Sigmoid colon (tissue), 7 donors: Measurements from ENCODE around the gene FGFR4. TPM values are rescaled to one million over a fixed set of nuclear protein-coding genes. Genes with fewer than 3 reads are reported as not detected.

Source experiments
- DNase-seq: peaks from one replicate; pipeline ENCODE4 v3.0.0-alpha.2; 2019
- H3K27ac ChIP-seq, 4 donors: fragments of 200-600 bp; sonication (generic); one replicate each; pipeline ENCODE4 v1.5.1; 2016 to 2019; ENCODE audit warnings: mild to moderate bottlenecking in 1 of 4
- H3K27me3 ChIP-seq, 3 donors: fragments of 200-600 bp; sonication (generic); one replicate each; pipeline ENCODE4 v1.5.1; 2019; ENCODE audit warnings: mild to moderate bottlenecking in 1 of 3
- H3K36me3 ChIP-seq, 4 donors: fragments of 200-600 bp; sonication (generic); one replicate each; pipeline ENCODE4 v1.5.1; 2016 to 2019
- H3K4me1 ChIP-seq, 4 donors: fragments of 200-600 bp; sonication (generic); one replicate each; pipeline ENCODE4 v1.5.1; 2017 to 2019
- H3K4me3 ChIP-seq, 4 donors: fragments of 200-600 bp; sonication (generic); one replicate each; pipeline ENCODE4 v1.5.1; 2017 to 2019; ENCODE audit warnings: mild to moderate bottlenecking in 2 of 4, moderate library complexity in 1 of 4
- H3K9me3 ChIP-seq, 4 donors: fragments of 200-600 bp in 3 of 4; sonication (generic) in 3 of 4; one replicate each; pipeline versions ENCODE4 v1.5.1 to v1.6.1; 2013 to 2019
- CTCF ChIP-seq, 4 experiments: fragments of 450-650 bp in 3 of 4; fragments of 200-600 bp in 1 of 4; IDR thresholded peaks; one replicate each; pipeline ENCODE4 v1.5.1; 2016 to 2019; ENCODE audit warnings: antibody characterized with exemption in 4 of 4, mild to moderate bottlenecking in 3 of 4, moderate library complexity in 2 of 4
- EP300 ChIP-seq, 4 donors: sonication (generic); formaldehyde crosslinking; IDR thresholded peaks; one replicate each; pipeline ENCODE4 v1.6.1; 2017; ENCODE audit warnings: antibody characterized with exemption in 4 of 4
- POLR2A ChIP-seq, 2 donors: fragments of 450-650 bp; IDR thresholded peaks; one replicate each; pipeline ENCODE4 v1.6.1; 2016; ENCODE audit warnings: antibody characterized with exemption in 2 of 2, mild to moderate bottlenecking in 2 of 2, moderate library complexity in 2 of 2
- POLR2AphosphoS5 ChIP-seq, 4 donors: sonication (generic); formaldehyde crosslinking; IDR thresholded peaks; one replicate each; pipeline ENCODE4 v1.6.1; 2017; ENCODE audit warnings: antibody characterized with exemption in 4 of 4
- WGBS, 2 donors: extraction: QIAGEN DNeasy Blood & Tissue Kit; methylation state at CpG; one replicate each; pipeline ENCODE4 v1.1.7; 2013; 5-methylcytosine and 5-hydroxymethylcytosine counted together
- intact Hi-C: fragments of 100-400 bp; cut with DNase I; formaldehyde crosslinking; loops from one replicate; pipeline ENCODE4 v1.15.1; 2023
- polyA plus RNA-seq, 3 donors: library from polyadenylated mRNA; stranded (reverse); fragments of 200-250 nt; gene quantifications; one replicate each; pipeline ENCODE4 v1.2.3, GENCODE V29; 2013
- total RNA-seq, 4 donors: library from RNA; depleted of rRNA; stranded (reverse); fragments of >200 nt; gene quantifications; one replicate each; pipeline ENCODE4 v1.1.0, GENCODE V29; 2016
- donor health status: healthy with polysubstance abuse.
- donor health status: Bipolar disorder and iron deficiency.
- donor health status: healthy.

The FGFR4 gene
- total and polyA plus RNA-seq, 7 donors, result 3.0 to 45.0 (median 6.6) TPM

- Histone ChIP-seq H3K27ac (no peak overlapping the region), H3K36me3 (peaks cover 0 to 45% (median 15%) of the 10 kb centered on the region in 4 donors), H3K4me3 (no peak overlapping the region), H3K27me3 (no peaks in the 10 kb centered on the region), H3K4me1 (peaks cover 0 to 3% (median 1%) of the 10 kb centered on the region in 4 donors), H3K9me3 (no peaks in the 10 kb centered on the region)
- 96% methylated on average over 5 of the region's 5 CpGs for WGBS, 2 donors
- intact Hi-C loops, result no loop called here
- no peak for DNase-seq
- TF ChIP-seq POLR2AphosphoS5 (IDR thresholded peaks at IDR 0.05), result no peak
These were observed 19.2 kb upstream of the FGFR4 start for GRCh38 chr5:177067503-177067902.

DNA sequence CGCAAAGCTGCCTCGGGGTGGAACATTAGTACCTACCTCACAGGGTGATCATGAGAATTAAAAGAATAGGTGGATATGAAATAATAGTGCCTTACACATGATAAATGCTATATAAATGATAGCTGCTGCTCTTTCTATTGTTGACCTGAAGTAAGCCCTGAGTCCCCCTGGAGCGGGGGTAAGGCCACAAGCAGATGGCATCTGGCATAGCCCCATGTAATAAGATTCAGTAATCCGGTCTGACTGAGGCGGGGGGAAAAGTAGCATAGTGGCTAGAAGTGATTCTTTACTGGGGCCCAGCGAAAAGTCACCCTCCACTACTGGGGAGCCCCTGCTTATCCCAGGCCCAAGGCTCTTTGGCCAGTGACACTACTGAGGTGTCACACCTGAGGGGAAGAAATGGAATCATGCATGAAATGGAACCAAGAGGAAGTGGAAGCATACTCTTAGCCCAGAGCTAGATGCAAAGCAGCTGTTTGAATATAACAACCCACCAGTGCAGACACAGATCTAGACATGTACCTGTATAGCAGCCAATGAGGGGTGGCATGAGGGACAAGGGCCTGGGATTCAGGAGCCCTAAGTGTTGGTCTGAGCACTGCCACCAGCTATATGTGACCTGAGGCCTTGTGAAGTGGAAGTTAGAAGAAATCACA lies 16.1 kb upstream of the FGFR4 start:
- TF ChIP-seq POLR2A (IDR thresholded peaks at IDR 0.05) (no peak), CTCF (IDR thresholded peaks at IDR 0.05) (no peak), EP300 (IDR thresholded peaks at IDR 0.05) (no peak), POLR2AphosphoS5 (IDR thresholded peaks at IDR 0.05) (no peak)
- no peak for DNase-seq
- peaks cover 0 to 3% (median 1%) of the 10 kb centered on the region in 4 donors for H3K4me1 ChIP-seq
- intact Hi-C loops, result loop anchor here (1.0 kb wide), 1 partner anchor 40 kb away; no protein-coding TSS in a partner anchor
- H3K36me3 ChIP-seq, result peaks cover 0 to 14% (median 4%) of the 10 kb centered on the region in 4 donors
- no peaks in the 10 kb centered on the region for H3K9me3 ChIP-seq
- no peak overlapping the region for H3K4me3 ChIP-seq
- H3K27ac ChIP-seq, result no peak overlapping the region
- H3K27me3 ChIP-seq, result no peaks in the 10 kb centered on the region
- 94 to 97% methylated on average over 6 of the region's 6 CpGs for WGBS, 2 donors

DNA sequence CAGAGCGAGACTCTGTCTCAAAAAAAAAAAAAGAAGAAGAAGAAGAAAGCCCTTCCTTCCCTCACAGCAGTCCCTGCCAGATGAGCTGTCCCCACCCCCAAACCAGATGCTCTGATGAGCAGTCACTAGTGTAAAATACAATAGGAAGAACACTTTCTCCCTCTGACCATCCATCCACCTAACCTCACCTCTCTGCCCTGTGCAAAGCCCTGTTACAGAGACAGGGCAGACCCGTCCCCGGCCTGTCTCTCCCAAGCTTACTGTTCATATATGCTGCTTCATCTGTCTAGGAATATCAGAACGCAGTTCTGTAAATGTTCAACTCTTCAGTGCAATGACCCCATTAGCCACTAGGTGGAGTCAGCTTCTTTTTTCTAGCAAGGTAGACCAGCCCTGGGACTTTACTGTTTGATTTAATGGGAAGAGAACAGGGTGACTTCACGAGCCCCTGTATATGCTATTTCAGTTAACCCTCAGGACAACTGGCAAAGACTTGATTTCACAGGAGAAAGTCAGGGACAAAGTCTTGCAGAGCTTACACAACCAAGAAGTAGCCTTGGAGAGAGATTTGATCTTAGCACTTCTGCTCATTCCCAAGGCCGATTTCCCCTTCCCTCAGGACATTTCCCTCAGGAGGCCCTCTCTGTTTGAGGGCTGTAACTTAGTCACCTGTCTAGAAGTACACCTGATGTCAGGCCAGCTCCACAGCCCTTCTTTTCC lies 14.9 kb upstream of the FGFR4 start:
- no peak overlapping the region for H3K27ac ChIP-seq
- H3K4me3 ChIP-seq, result no peak overlapping the region
- H3K4me1 ChIP-seq, result peaks cover 0 to 3% (median 1%) of the 10 kb centered on the region in 4 donors
- no peaks in the 10 kb centered on the region for H3K27me3 ChIP-seq
- DNase-seq, result peak; percentile 81
- H3K36me3 ChIP-seq, result peaks cover 0 to 5% (median 0%) of the 10 kb centered on the region in 4 donors
- peak; percentile 50 to 93 (median 78) for TF ChIP-seq CTCF (IDR thresholded peaks at IDR 0.05)
- no peak for TF ChIP-seq EP300 (IDR thresholded peaks at IDR 0.05)
- no peak for TF ChIP-seq POLR2A (IDR thresholded peaks at IDR 0.05)
- TF ChIP-seq POLR2AphosphoS5 (IDR thresholded peaks at IDR 0.05), result no peak
- WGBS, 2 donors, result 18 to 22% methylated on average over 5 to 6 of the region's 6 CpGs
- intact Hi-C loops, result loop anchor here (1.0 kb wide), 1 partner anchor 38 kb away; no protein-coding TSS in a partner anchor
- no peaks in the 10 kb centered on the region for H3K9me3 ChIP-seq

DNA sequence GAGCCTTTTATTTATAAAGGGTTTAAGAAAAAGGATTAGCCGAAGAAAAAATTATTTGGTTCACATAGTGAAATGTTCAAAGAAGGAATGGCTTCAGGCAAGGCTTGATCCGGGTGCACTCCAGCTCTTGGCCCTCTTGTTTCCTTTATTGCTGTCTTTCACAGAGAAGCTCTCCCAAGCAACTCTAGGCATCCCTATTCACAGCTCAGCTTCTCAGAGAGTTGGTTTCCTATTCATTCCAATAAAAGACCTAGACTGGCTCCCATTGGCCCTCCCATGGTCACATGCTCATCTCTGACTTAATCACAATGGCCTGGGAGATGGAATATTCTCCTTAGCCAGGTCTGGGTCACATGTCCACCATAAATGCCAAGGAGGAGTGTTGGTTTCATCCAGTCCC lies 9.4 kb upstream of the FGFR4 start:
- peaks cover 0 to 4% (median 0%) of the 10 kb centered on the region in 3 donors for H3K27me3 ChIP-seq

More for the DNA sequence above, 9.4 kb upstream of the FGFR4 start:
- no peaks in the 10 kb centered on the region for H3K4me1 ChIP-seq
- no peaks in the 10 kb centered on the region for H3K9me3 ChIP-seq
- intact Hi-C loops, result no loop called here
- 92 to 94% methylated on average over 2 of the region's 2 CpGs for WGBS, 2 donors
- no peak overlapping the region for H3K27ac ChIP-seq
- H3K4me3 ChIP-seq, result no peak overlapping the region
- TF ChIP-seq POLR2AphosphoS5 (IDR thresholded peaks at IDR 0.05) (no peak), POLR2A (IDR thresholded peaks at IDR 0.05) (no peak), EP300 (IDR thresholded peaks at IDR 0.05) (no peak), CTCF (IDR thresholded peaks at IDR 0.05) (no peak)
- no peak for DNase-seq
- H3K36me3 ChIP-seq, result no peaks in the 10 kb centered on the region
